WTC11 (cell line): ENCODE data around the gene RBX1. TPM values are rescaled to one million over a fixed set of nuclear protein-coding genes. Genes with fewer than 3 reads are reported as not detected.

Experiments used
- ATAC-seq: fragments of 200-7000 bp; cut with Tn5 transposase; 2 replicates; pipeline ENCODE4 v1.10.0; 2021; ENCODE audit warnings: mild to moderate bottlenecking, moderate library complexity
- CTCF ChIA-PET: fragments of 300-600 bp; sonication (Branson Sonifier 250); formaldehyde crosslinking; loops from one replicate; lab custom pipeline; 2021; ENCODE audit warnings: antibody characterized with exemption; lab: Charles Lee
- POLR2A ChIA-PET: fragments of 350-600 bp; sonication (Branson Sonifier 250); formaldehyde crosslinking; loops from one replicate; lab custom pipeline; 2021; ENCODE audit warnings: antibody characterized with exemption; lab: Charles Lee
- DNase-seq: peaks from one replicate; pipeline ENCODE4 v3.0.0; 2021; ENCODE audit warnings: low spot score
- H3K27ac Mint-ChIP-seq: 2 replicates; pipeline ENCODE4 v1.8.0; 2021; ENCODE audit warnings: mixed read lengths
- H3K27me3 Mint-ChIP-seq: 2 replicates; pipeline ENCODE4 v1.8.0; 2021; ENCODE audit warnings: low read depth, mild to moderate bottlenecking, moderate library complexity, mixed read lengths
- H3K36me3 Mint-ChIP-seq: 2 replicates; pipeline ENCODE4 v1.8.0; 2021; ENCODE audit warnings: mixed read lengths
- H3K4me1 Mint-ChIP-seq: 2 replicates; pipeline ENCODE4 v1.8.0; 2022; ENCODE audit warnings: mixed read lengths
- H3K4me3 Mint-ChIP-seq: 2 replicates; pipeline ENCODE4 v1.8.0; 2021; ENCODE audit warnings: mild to moderate bottlenecking, moderate library complexity, mixed read lengths
- H3K9me3 Mint-ChIP-seq: 2 replicates; pipeline ENCODE4 v1.8.0; 2021; ENCODE audit warnings: mixed read lengths
- ATF1 ChIP-seq: sonication (generic); formaldehyde crosslinking; IDR thresholded peaks from 2 replicates; pipeline ENCODE4 v1.8.1; 2023; ENCODE audit warnings: mild to moderate bottlenecking, moderate library complexity, missing genetic modification reagents
- CREB1 ChIP-seq: sonication (generic); formaldehyde crosslinking; IDR thresholded peaks from 2 replicates; pipeline ENCODE4 v1.8.0; 2023; ENCODE audit warnings: mild to moderate bottlenecking, missing genetic modification reagents
- ELF4 ChIP-seq: sonication (generic); formaldehyde crosslinking; IDR thresholded peaks from 2 replicates; pipeline ENCODE4 v1.8.1; 2022; ENCODE audit warnings: low read depth, mild to moderate bottlenecking, moderate library complexity, missing genetic modification reagents
- ESRRA ChIP-seq: sonication (generic); formaldehyde crosslinking; IDR thresholded peaks from 2 replicates; pipeline ENCODE4 v1.8.1; 2022; ENCODE audit warnings: mild to moderate bottlenecking, missing genetic modification reagents, borderline replicate concordance
- FOXJ3 ChIP-seq: sonication (generic); formaldehyde crosslinking; IDR thresholded peaks from 2 replicates; pipeline ENCODE4 v1.9.0; 2021; ENCODE audit warnings: missing genetic modification reagents, mild to moderate bottlenecking, borderline replicate concordance
- GTF2I ChIP-seq: fragments of 250-450 bp; sonication (Bioruptor Pico); conservative IDR thresholded peaks from 2 replicates; pipeline ENCODE4 v1.4.0; 2021; ENCODE audit warnings: mild to moderate bottlenecking
- KAT7 ChIP-seq: sonication (generic); formaldehyde crosslinking; IDR thresholded peaks from 2 replicates; pipeline ENCODE4 v1.8.1; 2023; ENCODE audit warnings: missing genetic modification reagents, mild to moderate bottlenecking, borderline replicate concordance
- NFE2L1 ChIP-seq: sonication (generic); formaldehyde crosslinking; IDR thresholded peaks from 2 replicates; pipeline ENCODE4 v1.8.1; 2023; ENCODE audit warnings: missing genetic modification reagents
- RORB ChIP-seq: fragments of 250-450 bp; sonication (Bioruptor Pico); IDR thresholded peaks from 2 replicates; pipeline ENCODE4 v1.9.0; 2021; ENCODE audit warnings: mild to moderate bottlenecking
- TP53 ChIP-seq: sonication (generic); formaldehyde crosslinking; IDR thresholded peaks from 2 replicates; pipeline ENCODE4 v1.8.1; 2023; ENCODE audit warnings: mild to moderate bottlenecking, missing genetic modification reagents
- ZNF121 ChIP-seq: sonication (generic); formaldehyde crosslinking; IDR thresholded peaks from 2 replicates; pipeline ENCODE4 v1.8.0; 2023; ENCODE audit warnings: missing genetic modification reagents
- ZNF219 ChIP-seq: sonication (generic); formaldehyde crosslinking; IDR thresholded peaks from 2 replicates; pipeline ENCODE4 v1.8.0; 2023; ENCODE audit warnings: missing genetic modification reagents, mild to moderate bottlenecking, borderline replicate concordance
- total RNA-seq: library from RNA; stranded (reverse); gene quantifications from 3 replicates; pipeline ENCODE4 v1.2.3, GENCODE V29; 2021
- TF ChIP-seq, protein P1 (sequence below): fragments of 200-600 bp; IDR thresholded peaks from 2 replicates; pipeline ENCODE4 v1.8.0; 2022; ENCODE audit warnings: antibody characterized with exemption
- TF ChIP-seq, protein P2 (sequence below): fragments of 250-450 bp; sonication (Bioruptor Pico); conservative IDR thresholded peaks from 2 replicates; pipeline ENCODE4 v1.9.0; 2021; ENCODE audit warnings: mild to moderate bottlenecking
- TF ChIP-seq, protein P3 (sequence below): sonication (generic); formaldehyde crosslinking; IDR thresholded peaks from 2 replicates; pipeline ENCODE4 v1.8.1; 2022; ENCODE audit warnings: mild to moderate bottlenecking, missing genetic modification reagents, moderate library complexity, borderline replicate concordance
- TF ChIP-seq, protein P4 (sequence below): sonication (generic); formaldehyde crosslinking; IDR thresholded peaks from 2 replicates; pipeline ENCODE4 v1.8.1; 2022; ENCODE audit warnings: missing genetic modification reagents, borderline replicate concordance
- TF ChIP-seq, protein P5 (sequence below): fragments of 250-450 bp; sonication (Bioruptor Pico); IDR thresholded peaks from 2 replicates; pipeline ENCODE4 v1.8.0; 2021; ENCODE audit warnings: mild to moderate bottlenecking
- TF ChIP-seq, protein P6 (sequence below): sonication (generic); formaldehyde crosslinking; IDR thresholded peaks from 2 replicates; pipeline ENCODE4 v1.8.1; 2023; ENCODE audit warnings: mild to moderate bottlenecking, moderate library complexity, missing genetic modification reagents
- TF ChIP-seq, protein P7 (sequence below): sonication (generic); formaldehyde crosslinking; IDR thresholded peaks from 2 replicates; pipeline ENCODE4 v1.8.0; 2023; ENCODE audit warnings: mild to moderate bottlenecking, missing genetic modification reagents

Gene RBX1
- total RNA-seq, 1 experiment from 2014 or later = 70.8 TPM

DNA sequence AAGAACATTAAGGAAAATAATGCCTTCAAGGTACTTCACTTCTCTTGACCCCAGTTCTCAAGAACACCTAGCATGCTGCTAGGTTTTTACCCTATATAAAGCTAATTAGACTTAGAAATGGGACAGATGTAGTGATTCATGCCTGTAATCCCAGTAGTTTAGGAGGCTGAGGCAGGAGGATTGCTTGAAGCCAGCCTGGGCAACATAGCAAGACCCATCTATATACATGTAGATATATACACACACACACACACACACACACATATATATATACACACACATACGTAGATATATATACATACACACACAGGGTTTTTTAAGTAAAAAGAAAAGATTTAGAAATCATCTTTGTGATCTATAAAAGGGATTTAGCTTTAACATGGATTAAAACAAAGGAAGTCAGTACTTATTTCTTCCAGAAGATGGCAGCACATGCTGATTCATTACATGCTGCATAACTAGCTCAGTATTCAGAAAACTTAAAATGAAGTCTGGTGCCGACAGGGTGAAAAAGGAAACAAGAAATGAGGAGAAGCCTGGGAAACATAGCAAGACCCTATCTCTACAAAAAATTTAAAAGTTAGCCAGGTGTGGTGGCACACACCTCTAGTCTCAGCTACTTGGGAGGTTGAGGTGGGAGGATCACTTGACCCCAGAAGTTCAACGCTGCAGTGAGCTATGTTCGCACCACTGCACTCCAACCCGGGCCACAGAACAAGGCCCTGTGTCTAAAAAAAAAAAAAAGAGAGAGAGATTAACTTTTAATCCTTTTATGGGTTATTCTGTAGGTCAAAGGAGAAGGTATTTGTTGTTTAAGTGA, 28.5 kb upstream of the RBX1 start:
- POLR2A ChIA-PET = interaction anchor here (0.6 to 1.0 kb wide), 3 partner anchors 29 to 199 kb away, joined by 3 to 4 read pairs (median 3); partner anchors contain the start of gene RBX1
- H3K4me3 Mint-ChIP-seq = no peak overlapping the region
- no peak for ATAC-seq
- no peak overlapping the region; the same call in 1 of the 2 replicates for H3K27ac Mint-ChIP-seq
- DNase-seq = no peak
- no peaks in the 10 kb centered on the region for H3K27me3 Mint-ChIP-seq
- H3K9me3 Mint-ChIP-seq = no peaks in the 10 kb centered on the region
- TF ChIP-seq, protein P1, sequence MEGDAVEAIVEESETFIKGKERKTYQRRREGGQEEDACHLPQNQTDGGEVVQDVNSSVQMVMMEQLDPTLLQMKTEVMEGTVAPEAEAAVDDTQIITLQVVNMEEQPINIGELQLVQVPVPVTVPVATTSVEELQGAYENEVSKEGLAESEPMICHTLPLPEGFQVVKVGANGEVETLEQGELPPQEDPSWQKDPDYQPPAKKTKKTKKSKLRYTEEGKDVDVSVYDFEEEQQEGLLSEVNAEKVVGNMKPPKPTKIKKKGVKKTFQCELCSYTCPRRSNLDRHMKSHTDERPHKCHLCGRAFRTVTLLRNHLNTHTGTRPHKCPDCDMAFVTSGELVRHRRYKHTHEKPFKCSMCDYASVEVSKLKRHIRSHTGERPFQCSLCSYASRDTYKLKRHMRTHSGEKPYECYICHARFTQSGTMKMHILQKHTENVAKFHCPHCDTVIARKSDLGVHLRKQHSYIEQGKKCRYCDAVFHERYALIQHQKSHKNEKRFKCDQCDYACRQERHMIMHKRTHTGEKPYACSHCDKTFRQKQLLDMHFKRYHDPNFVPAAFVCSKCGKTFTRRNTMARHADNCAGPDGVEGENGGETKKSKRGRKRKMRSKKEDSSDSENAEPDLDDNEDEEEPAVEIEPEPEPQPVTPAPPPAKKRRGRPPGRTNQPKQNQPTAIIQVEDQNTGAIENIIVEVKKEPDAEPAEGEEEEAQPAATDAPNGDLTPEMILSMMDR = peak; percentile 59
- TF ChIP-seq KAT7 (CRISPR knock-in tag) (no peak), ZNF121 (peak; percentile 92; the same call in 1 of the 2 replicates)
- TF ChIP-seq, all 79 proteins: peak for 2
- Mint-ChIP-seq H3K4me1 (no peaks in the 10 kb centered on the region), H3K36me3 (peaks cover 37% of the 10 kb centered on the region)
- CTCF ChIA-PET = interaction anchor here (0.5 to 4.9 kb wide), 53 partner anchors 8 to 530 kb away, joined by 3 to 87 read pairs (median 4); partner anchors contain the start of genes EP300, RBX1, ST13 and TEF

DNA sequence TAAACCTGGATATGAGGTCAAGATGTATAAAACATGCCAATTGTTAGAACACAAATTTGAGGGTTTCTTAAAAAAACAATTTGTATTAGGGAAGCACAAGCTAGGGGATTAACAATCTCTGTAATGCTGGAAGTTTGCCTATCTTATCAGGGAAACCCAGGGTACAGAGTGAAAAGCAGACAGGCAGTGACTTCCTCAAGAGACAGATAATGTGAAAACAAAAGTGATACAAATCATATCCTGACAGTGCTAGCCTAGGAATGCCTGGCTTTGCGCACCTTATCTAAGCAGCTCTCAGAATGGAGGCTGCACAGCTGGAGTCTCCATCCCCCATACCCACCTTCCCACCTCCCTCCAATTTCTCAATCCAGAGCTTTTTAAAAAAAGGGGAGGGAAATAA, 22.5 kb upstream of the RBX1 start:
- Mint-ChIP-seq H3K9me3 (no peaks in the 10 kb centered on the region), H3K27me3 (no peaks in the 10 kb centered on the region), H3K27ac (no peak overlapping the region), H3K4me3 (no peak overlapping the region), H3K36me3 (peaks cover 29% of the 10 kb centered on the region), H3K4me1 (no peaks in the 10 kb centered on the region)
- ATAC-seq (no peak), DNase-seq (no peak)
- TF ChIP-seq GTF2I (CRISPR knock-in tag) (no peak), RORB (CRISPR knock-in tag) (no peak), FOXJ3 (no peak), ESRRA (CRISPR knock-in tag) (no peak), TP53 (CRISPR knock-in tag) (no peak), ATF1 (CRISPR knock-in tag) (no peak), ZNF219 (CRISPR knock-in tag) (no peak), ELF4 (no peak), NFE2L1 (CRISPR knock-in tag) (no peak), CREB1 (CRISPR knock-in tag) (no peak)
- TF ChIP-seq, protein P2, sequence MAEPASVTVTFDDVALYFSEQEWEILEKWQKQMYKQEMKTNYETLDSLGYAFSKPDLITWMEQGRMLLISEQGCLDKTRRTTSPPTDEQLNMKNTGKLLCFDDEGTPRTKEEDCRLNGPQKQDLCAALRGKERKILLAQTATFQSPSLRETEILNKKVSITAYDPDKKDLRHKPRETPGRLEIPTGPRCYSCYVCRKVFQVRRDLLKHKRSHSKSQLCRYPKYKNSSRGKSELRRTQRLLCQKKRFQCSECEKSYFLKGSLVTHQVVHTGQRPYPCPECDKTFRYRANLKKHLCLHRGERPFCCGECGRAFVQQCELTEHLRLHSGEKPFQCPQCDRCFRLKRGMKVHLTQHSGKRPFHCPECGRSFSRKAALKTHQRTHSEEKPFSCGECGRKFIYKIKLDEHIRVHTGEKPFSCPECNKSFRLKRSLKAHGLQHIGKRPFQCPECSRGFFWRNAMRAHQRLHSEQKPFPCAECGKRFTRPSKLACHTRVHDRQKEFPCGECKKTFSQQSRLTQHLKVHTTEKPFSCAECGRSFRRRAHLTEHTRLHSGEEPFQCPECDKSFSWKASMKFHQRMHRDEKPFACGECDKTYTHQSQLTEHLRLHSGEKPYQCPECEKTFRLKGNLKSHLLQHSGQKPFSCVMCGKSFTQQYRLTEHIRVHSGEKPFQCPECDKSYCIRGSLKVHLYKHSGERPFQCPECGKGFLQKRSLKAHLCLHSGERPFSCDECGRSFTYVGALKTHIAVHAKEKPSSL (CRISPR knock-in tag) = no peak
- TF ChIP-seq, protein P3, sequence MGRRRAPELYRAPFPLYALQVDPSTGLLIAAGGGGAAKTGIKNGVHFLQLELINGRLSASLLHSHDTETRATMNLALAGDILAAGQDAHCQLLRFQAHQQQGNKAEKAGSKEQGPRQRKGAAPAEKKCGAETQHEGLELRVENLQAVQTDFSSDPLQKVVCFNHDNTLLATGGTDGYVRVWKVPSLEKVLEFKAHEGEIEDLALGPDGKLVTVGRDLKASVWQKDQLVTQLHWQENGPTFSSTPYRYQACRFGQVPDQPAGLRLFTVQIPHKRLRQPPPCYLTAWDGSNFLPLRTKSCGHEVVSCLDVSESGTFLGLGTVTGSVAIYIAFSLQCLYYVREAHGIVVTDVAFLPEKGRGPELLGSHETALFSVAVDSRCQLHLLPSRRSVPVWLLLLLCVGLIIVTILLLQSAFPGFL (CRISPR knock-in tag) = no peak
- TF ChIP-seq, protein P4, sequence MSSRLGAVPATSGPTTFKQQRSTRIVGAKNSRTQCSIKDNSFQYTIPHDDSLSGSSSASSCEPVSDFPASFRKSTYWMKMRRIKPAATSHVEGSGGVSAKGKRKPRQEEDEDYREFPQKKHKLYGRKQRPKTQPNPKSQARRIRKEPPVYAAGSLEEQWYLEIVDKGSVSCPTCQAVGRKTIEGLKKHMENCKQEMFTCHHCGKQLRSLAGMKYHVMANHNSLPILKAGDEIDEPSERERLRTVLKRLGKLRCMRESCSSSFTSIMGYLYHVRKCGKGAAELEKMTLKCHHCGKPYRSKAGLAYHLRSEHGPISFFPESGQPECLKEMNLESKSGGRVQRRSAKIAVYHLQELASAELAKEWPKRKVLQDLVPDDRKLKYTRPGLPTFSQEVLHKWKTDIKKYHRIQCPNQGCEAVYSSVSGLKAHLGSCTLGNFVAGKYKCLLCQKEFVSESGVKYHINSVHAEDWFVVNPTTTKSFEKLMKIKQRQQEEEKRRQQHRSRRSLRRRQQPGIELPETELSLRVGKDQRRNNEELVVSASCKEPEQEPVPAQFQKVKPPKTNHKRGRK (CRISPR knock-in tag) = no peak
- TF ChIP-seq, protein P5, sequence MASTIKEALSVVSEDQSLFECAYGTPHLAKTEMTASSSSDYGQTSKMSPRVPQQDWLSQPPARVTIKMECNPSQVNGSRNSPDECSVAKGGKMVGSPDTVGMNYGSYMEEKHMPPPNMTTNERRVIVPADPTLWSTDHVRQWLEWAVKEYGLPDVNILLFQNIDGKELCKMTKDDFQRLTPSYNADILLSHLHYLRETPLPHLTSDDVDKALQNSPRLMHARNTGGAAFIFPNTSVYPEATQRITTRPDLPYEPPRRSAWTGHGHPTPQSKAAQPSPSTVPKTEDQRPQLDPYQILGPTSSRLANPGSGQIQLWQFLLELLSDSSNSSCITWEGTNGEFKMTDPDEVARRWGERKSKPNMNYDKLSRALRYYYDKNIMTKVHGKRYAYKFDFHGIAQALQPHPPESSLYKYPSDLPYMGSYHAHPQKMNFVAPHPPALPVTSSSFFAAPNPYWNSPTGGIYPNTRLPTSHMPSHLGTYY = no peak
- TF ChIP-seq, protein P6, sequence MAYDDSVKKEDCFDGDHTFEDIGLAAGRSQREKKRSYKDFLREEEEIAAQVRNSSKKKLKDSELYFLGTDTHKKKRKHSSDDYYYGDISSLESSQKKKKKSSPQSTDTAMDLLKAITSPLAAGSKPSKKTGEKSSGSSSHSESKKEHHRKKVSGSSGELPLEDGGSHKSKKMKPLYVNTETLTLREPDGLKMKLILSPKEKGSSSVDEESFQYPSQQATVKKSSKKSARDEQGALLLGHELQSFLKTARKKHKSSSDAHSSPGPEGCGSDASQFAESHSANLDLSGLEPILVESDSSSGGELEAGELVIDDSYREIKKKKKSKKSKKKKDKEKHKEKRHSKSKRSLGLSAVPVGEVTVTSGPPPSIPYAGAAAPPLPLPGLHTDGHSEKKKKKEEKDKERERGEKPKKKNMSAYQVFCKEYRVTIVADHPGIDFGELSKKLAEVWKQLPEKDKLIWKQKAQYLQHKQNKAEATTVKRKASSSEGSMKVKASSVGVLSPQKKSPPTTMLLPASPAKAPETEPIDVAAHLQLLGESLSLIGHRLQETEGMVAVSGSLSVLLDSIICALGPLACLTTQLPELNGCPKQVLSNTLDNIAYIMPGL (CRISPR knock-in tag) = no peak
- TF ChIP-seq, protein P7, sequence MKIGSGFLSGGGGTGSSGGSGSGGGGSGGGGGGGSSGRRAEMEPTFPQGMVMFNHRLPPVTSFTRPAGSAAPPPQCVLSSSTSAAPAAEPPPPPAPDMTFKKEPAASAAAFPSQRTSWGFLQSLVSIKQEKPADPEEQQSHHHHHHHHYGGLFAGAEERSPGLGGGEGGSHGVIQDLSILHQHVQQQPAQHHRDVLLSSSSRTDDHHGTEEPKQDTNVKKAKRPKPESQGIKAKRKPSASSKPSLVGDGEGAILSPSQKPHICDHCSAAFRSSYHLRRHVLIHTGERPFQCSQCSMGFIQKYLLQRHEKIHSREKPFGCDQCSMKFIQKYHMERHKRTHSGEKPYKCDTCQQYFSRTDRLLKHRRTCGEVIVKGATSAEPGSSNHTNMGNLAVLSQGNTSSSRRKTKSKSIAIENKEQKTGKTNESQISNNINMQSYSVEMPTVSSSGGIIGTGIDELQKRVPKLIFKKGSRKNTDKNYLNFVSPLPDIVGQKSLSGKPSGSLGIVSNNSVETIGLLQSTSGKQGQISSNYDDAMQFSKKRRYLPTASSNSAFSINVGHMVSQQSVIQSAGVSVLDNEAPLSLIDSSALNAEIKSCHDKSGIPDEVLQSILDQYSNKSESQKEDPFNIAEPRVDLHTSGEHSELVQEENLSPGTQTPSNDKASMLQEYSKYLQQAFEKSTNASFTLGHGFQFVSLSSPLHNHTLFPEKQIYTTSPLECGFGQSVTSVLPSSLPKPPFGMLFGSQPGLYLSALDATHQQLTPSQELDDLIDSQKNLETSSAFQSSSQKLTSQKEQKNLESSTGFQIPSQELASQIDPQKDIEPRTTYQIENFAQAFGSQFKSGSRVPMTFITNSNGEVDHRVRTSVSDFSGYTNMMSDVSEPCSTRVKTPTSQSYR (CRISPR knock-in tag) = no peak
- ChIA-PET CTCF (interaction anchor here (0.7 kb wide), 3 partner anchors 72 to 149 kb away, joined by 3 to 4 read pairs (median 3); no protein-coding TSS in a partner anchor), POLR2A (interaction anchor here (0.6 to 0.7 kb wide), 2 partner anchors 27 to 181 kb away, joined by 5 to 9 read pairs; no protein-coding TSS in a partner anchor)
